ENCODE data around the gene DAGLB. TPM values are rescaled to one million over a fixed set of nuclear protein-coding genes. Genes with fewer than 3 reads are reported as not detected.

DAGLB gene
- polyA plus RNA-seq, 1 donor: 12.0 TPM

- DNase-seq (ENCODE audit: low read depth): no peak
Measured at GRCh38 chr7:6365451-6365850, 82.3 kb downstream of the DAGLB start.

GRCh38 chr7:6360841-6361240, 86.9 kb downstream of the DAGLB start:
- DNase-seq (ENCODE audit: low read depth): no peak

GRCh38 chr7:6359734-6360133, 88.0 kb downstream of the DAGLB start:
- DNase-seq (ENCODE audit: low read depth): no peak

Other genes starting within 250 kb of the DAGLB start
- 29.3 TPM for gene CYTH3, start 175.3 kb downstream of the DAGLB start, polyA plus RNA-seq (ENCODE audit: insufficient read length)
- 18.1 TPM for gene FAM220A, start 99.0 kb downstream of the DAGLB start, polyA plus RNA-seq (ENCODE audit: insufficient read length)
- 157 TPM for gene RAC1, start 73.4 kb downstream of the DAGLB start, polyA plus RNA-seq (ENCODE audit: insufficient read length)
- 155 TPM for gene KDELR2, start 36.2 kb upstream of the DAGLB start, polyA plus RNA-seq (ENCODE audit: insufficient read length)
- 0.10 TPM for gene GRID2IP, start 103.5 kb upstream of the DAGLB start, polyA plus RNA-seq (ENCODE audit: insufficient read length)
- gene ZDHHC4, start 129.5 kb upstream of the DAGLB start, polyA plus RNA-seq (ENCODE audit: insufficient read length): 45.1 TPM
- 23.5 TPM for gene INTS15, start 142.1 kb upstream of the DAGLB start, polyA plus RNA-seq (ENCODE audit: insufficient read length)
- 16.6 TPM for gene ZNF853, start 167.7 kb upstream of the DAGLB start, polyA plus RNA-seq (ENCODE audit: insufficient read length)
- 27.5 TPM for gene ZNF316, start 189.4 kb upstream of the DAGLB start, polyA plus RNA-seq (ENCODE audit: insufficient read length)

All from forelimb muscle (tissue), 1 donor.